BJ (cell line): ENCODE data around the gene MPC1. TPM values are rescaled to one million over a fixed set of nuclear protein-coding genes. Genes with fewer than 3 reads are reported as not detected.
"Not testable (repeated sequence)": the region's sequence is repeated elsewhere in the genome, so short reads cannot be mapped to it uniquely, and the experiment has no call there.

Experiments
- CTCF ChIA-PET: fragments of 350-600 bp; formaldehyde crosslinking; extraction: SDS; loops from one replicate; lab custom pipeline; 2021; ENCODE audit warnings: antibody characterized with exemption, inconsistent platforms; lab: Yijun Ruan, JAX
- POLR2A ChIA-PET: fragments of 300-600 bp; sonication (Branson Sonifier 250); formaldehyde crosslinking; extraction: SDS; loops from one replicate; lab custom pipeline; 2021; ENCODE audit warnings: antibody characterized with exemption; lab: Charles Lee
- DNase-seq: peaks from one replicate; pipeline ENCODE4 v3.0.0-alpha.2; 2011; ENCODE audit warnings: low read depth
- H3K27me3 ChIP-seq: 2 replicates; pipeline ENCODE4 v1.6.0; 2011; ENCODE audit warnings: low read length; ENCODE audit not compliant: control insufficient read depth, insufficient read depth
- H3K36me3 ChIP-seq: 2 replicates; pipeline ENCODE4 v1.5.1; 2011; ENCODE audit warnings: low read length; ENCODE audit not compliant: control insufficient read depth, insufficient read depth
- H3K4me3 ChIP-seq: 2 replicates; pipeline ENCODE4 v1.5.1; 2011; ENCODE audit warnings: low read depth, mild to moderate bottlenecking, control low read depth, low read length
- CTCF ChIP-seq: IDR thresholded peaks from 2 replicates; pipeline ENCODE4 v1.5.1; 2011; ENCODE audit warnings: low read depth, mild to moderate bottlenecking, control low read depth, inconsistent platforms, low read length, moderate library complexity; ENCODE audit not compliant: insufficient read depth
- polyA plus RNA-seq: library from polyadenylated mRNA; depleted of rRNA; stranded (reverse); fragments of >200 nt; gene quantifications from 2 replicates; pipeline ENCODE4 v1.2.3, GENCODE V29; 2011

The MPC1 gene
- polyA plus RNA-seq, 1 experiment, result 19.2 TPM

- no peak for DNase-seq
- H3K27me3 ChIP-seq, result peaks cover 4% of the 10 kb centered on the region
- POLR2A ChIA-PET, result no interaction called here
- TF ChIP-seq CTCF, result no peak
- CTCF ChIA-PET, result no interaction called here
- no peak overlapping the region for H3K4me3 ChIP-seq
- no peaks in the 10 kb centered on the region for H3K36me3 ChIP-seq
Observed at GRCh38 chr6:166351715-166352285, 30.9 kb downstream of the MPC1 start.

- ChIA-PET CTCF (no interaction called here), POLR2A (no interaction called here)
- Histone ChIP-seq H3K4me3 (no peak overlapping the region), H3K27me3 (no peaks in the 10 kb centered on the region), H3K36me3 (no peaks in the 10 kb centered on the region)
- no peak for TF ChIP-seq CTCF
- no peak for DNase-seq
Observed at GRCh38 chr6:166348305-166348949, 34.3 kb downstream of the MPC1 start.

- no peak for DNase-seq
- CTCF ChIA-PET, result interaction anchor here (0.8 to 1.0 kb wide), 2 partner anchors 35 to 53 kb away, joined by 3 to 4 read pairs; no protein-coding TSS in a partner anchor
- no peak overlapping the region for H3K4me3 ChIP-seq
- H3K36me3 ChIP-seq, result no peaks in the 10 kb centered on the region
- no peak for TF ChIP-seq CTCF
- H3K27me3 ChIP-seq, result no peaks in the 10 kb centered on the region
- POLR2A ChIA-PET, result interaction anchor here (0.6 kb wide), 2 partner anchors 17 to 71 kb away, joined by 3 to 5 read pairs; no protein-coding TSS in a partner anchor
Observed at GRCh38 chr6:166346965-166347364, 35.8 kb downstream of the MPC1 start.

- H3K27me3 ChIP-seq, result no peaks in the 10 kb centered on the region
- ChIA-PET CTCF (interaction anchor here (0.8 kb wide), 1 partner anchor 54 kb away, joined by 4 read pairs; no protein-coding TSS in a partner anchor), POLR2A (no interaction called here)
- H3K4me3 ChIP-seq, result no peak overlapping the region
- no peaks in the 10 kb centered on the region for H3K36me3 ChIP-seq
- no peak for DNase-seq
- no peak for TF ChIP-seq CTCF
Observed at GRCh38 chr6:166346449-166346848, 36.3 kb downstream of the MPC1 start.

- DNase-seq, POLR2A ChIA-PET, H3K4me3 ChIP-seq, CTCF ChIA-PET, H3K27me3 ChIP-seq, H3K36me3 ChIP-seq: not testable (repeated sequence)
Observed at GRCh38 chr6:166345672-166346071, 37.1 kb downstream of the MPC1 start.

GRCh38 chr6:166344921-166345320 lies 37.8 kb downstream of the MPC1 start:
- H3K4me3 ChIP-seq, POLR2A ChIA-PET, DNase-seq, CTCF ChIA-PET, H3K36me3 ChIP-seq, H3K27me3 ChIP-seq: not testable (repeated sequence)
